K562 (cell line): Measurements from ENCODE around the gene DNAAF3. TPM values are rescaled to one million over a fixed set of nuclear protein-coding genes. Genes with fewer than 3 reads are reported as not detected.

Experiments used
- ATAC-seq: fragments of 200-7000 bp; cut with Tn5 transposase; 3 replicates; pipeline ENCODE4 v1.9.1; 2020; ENCODE audit warnings: moderate library complexity
- BruUV-seq: library from RNA; stranded (reverse); fragments of 400-500 nt; replicated peaks from 2 replicates; lab custom pipeline; 2021; lab: Mats Ljungman, UMichigan
- CTCF ChIA-PET: fragments of 300-600 bp; formaldehyde crosslinking; extraction: SDS; loops from one replicate; lab custom pipeline; 2021; ENCODE audit warnings: low intra/inter-chr PET ratio; lab: Yijun Ruan, JAX
- POLR2A ChIA-PET: fragments of 300-600, 350-650 bp; sonication (Branson Sonifier 250); formaldehyde crosslinking; extraction: SDS; loops from one replicate; lab custom pipeline; 2021; ENCODE audit warnings: antibody characterized with exemption, inconsistent platforms; lab: Yijun Ruan, JAX
- DNase-seq, 4 experiments: peaks; one replicate each; pipeline versions ENCODE4 v3.0.0 to v3.0.0-alpha.2; 2011 to 2018; ENCODE audit warnings: low spot score in 3 of 4, mixed read lengths in 3 of 4; ENCODE audit errors: extremely low read depth in 1 of 4
- FAIRE-seq: peaks from 2 replicates; lab custom pipeline; 2011; peaks lifted over from hg19 to GRCh38; lab: Jason Lieb, UNC
- H2AFZ ChIP-seq: 2 replicates; pipeline ENCODE4 v1.6.0; 2011; ENCODE audit warnings: low read depth, low read length, control low read depth, inconsistent platforms
- H3K27ac ChIP-seq: fragments of 200-600 bp; 3 replicates; pipeline ENCODE4 v1.8.0; 2011; ENCODE audit warnings: low read depth, mild to moderate bottlenecking, control low read depth, inconsistent platforms, low read length, moderate library complexity, mixed read lengths; ENCODE audit errors: extremely low read depth
- H3K27me3 ChIP-seq, 2 experiments: fragments of 300-600 bp in 1 of 2; 2 replicates in 1 of 2; 3 replicates in 1 of 2; pipeline versions ENCODE4 v1.6.0 to v1.8.0; 2011; ENCODE audit warnings: inconsistent platforms in 2 of 2, low read length in 2 of 2, mild to moderate bottlenecking in 1 of 2, mixed read lengths in 1 of 2, moderate library complexity in 1 of 2; ENCODE audit not compliant: control insufficient read depth in 2 of 2, insufficient read depth in 2 of 2
- H3K36me3 ChIP-seq: fragments of 300-600 bp; 3 replicates; pipeline ENCODE4 v1.8.0; 2011; ENCODE audit warnings: mild to moderate bottlenecking, low read length, inconsistent platforms; ENCODE audit not compliant: control insufficient read depth, insufficient read depth
- H3K4me1 ChIP-seq, 2 experiments: fragments of 200-600 bp in 1 of 2; replicated peaks in 1 of 2; 2 replicates in 1 of 2; 3 replicates in 1 of 2; pipeline versions ENCODE4 v1.5.1 to v1.8.0; 2011; ENCODE audit warnings: inconsistent platforms in 2 of 2, low read length in 2 of 2, mild to moderate bottlenecking in 1 of 2, mixed read lengths in 1 of 2, moderate library complexity in 1 of 2; ENCODE audit not compliant: control insufficient read depth in 2 of 2, insufficient read depth in 2 of 2
- H3K4me2 ChIP-seq: 2 replicates; pipeline ENCODE4 v1.6.1; 2011; ENCODE audit warnings: low read length, control low read depth, inconsistent platforms, mixed read lengths; ENCODE audit not compliant: insufficient read depth
- H3K4me3 ChIP-seq: fragments of 200-600 bp; sonication (generic), shearing (Covaris generic); 2 replicates; pipeline ENCODE4 v1.5.1; 2016; ENCODE audit warnings: control low read depth, inconsistent platforms
- H3K79me2 ChIP-seq: fragments of 200-600 bp; 3 replicates; pipeline ENCODE4 v1.8.0; 2011; ENCODE audit warnings: low read length, inconsistent platforms; ENCODE audit not compliant: control insufficient read depth, insufficient read depth
- H3K9ac ChIP-seq, 2 experiments: 2 replicates each; pipeline versions ENCODE4 v1.6.0 to v1.6.1; 2011; ENCODE audit warnings: low read depth in 2 of 2, low read length in 2 of 2, control low read depth in 1 of 2, inconsistent platforms in 1 of 2, mild to moderate bottlenecking in 1 of 2, mixed read lengths in 1 of 2; ENCODE audit not compliant: insufficient read depth in 1 of 2
- H3K9me1 ChIP-seq: one replicate; pipeline ENCODE4 v1.6.0; 2011; ENCODE audit warnings: inconsistent platforms, mild to moderate bottlenecking, low read length, moderate library complexity; ENCODE audit not compliant: control insufficient read depth, insufficient read depth
- H3K9me3 ChIP-seq: replicated peaks from 2 replicates; pipeline ENCODE4 v1.5.1; 2011; ENCODE audit warnings: low read depth, low read length, inconsistent platforms; ENCODE audit not compliant: control insufficient read depth, insufficient read depth
- H4K20me1 ChIP-seq: replicated peaks from 2 replicates; pipeline ENCODE4 v1.6.1; 2011; ENCODE audit warnings: low read length, inconsistent platforms, mixed read lengths; ENCODE audit not compliant: control insufficient read depth, insufficient read depth
- CC2D1A ChIP-seq: fragments of 450-650 bp; IDR thresholded peaks from 2 replicates; pipeline ENCODE4 v1.6.1; 2017; ENCODE audit warnings: mild to moderate bottlenecking
- HDAC2 ChIP-seq: fragments of 450-650 bp; IDR thresholded peaks from 2 replicates; pipeline ENCODE4 v1.6.1; 2016; ENCODE audit warnings: mild to moderate bottlenecking
- NEUROD1 ChIP-seq: fragments of 150-350 bp; IDR thresholded peaks from 2 replicates; pipeline ENCODE4 v1.6.1; 2014; ENCODE audit warnings: borderline replicate concordance, low read length, low read depth; ENCODE audit not compliant: partially characterized antibody
- NFE2 ChIP-seq: IDR thresholded peaks from 2 replicates; pipeline ENCODE4 v1.6.1; 2014; ENCODE audit warnings: antibody characterized with exemption, low read depth
- PHB2 ChIP-seq: fragments of 450-650 bp; IDR thresholded peaks from 2 replicates; pipeline ENCODE4 v1.6.1; 2017; ENCODE audit warnings: low read depth
- SLC30A9 ChIP-seq: fragments of 250-450 bp; sonication (Bioruptor Pico); IDR thresholded peaks from 2 replicates; pipeline ENCODE4 v1.8.0; 2022; ENCODE audit warnings: mild to moderate bottlenecking, moderate library complexity
- SREBF1 ChIP-seq: fragments of 150-350 bp; IDR thresholded peaks from 2 replicates; pipeline ENCODE4 v1.6.1; 2014; ENCODE audit warnings: antibody characterized with exemption, low read depth, low read length, borderline replicate concordance
- ZFX ChIP-seq: sonication (generic); formaldehyde crosslinking; IDR thresholded peaks from 2 replicates; pipeline ENCODE4 v1.8.0; 2022; ENCODE audit warnings: mild to moderate bottlenecking, missing genetic modification reagents, moderate library complexity
- ZNF695 ChIP-seq: fragments of 450-650 bp; formaldehyde crosslinking; IDR thresholded peaks from 2 replicates; pipeline ENCODE4 v1.4.0; 2020; ENCODE audit warnings: mild to moderate bottlenecking, moderate library complexity
- WGBS: fragments of 100-300 bp; shearing (Covaris generic); methylation state at CpG from one replicate; pipeline ENCODE4 v1.1.6; 2016; ENCODE audit warnings: low coverage, mixed read lengths; ENCODE audit not compliant: insufficient coverage; ENCODE audit errors: missing lambda C conversion rate; 5-methylcytosine and 5-hydroxymethylcytosine counted together
- in situ Hi-C: fragments of 300-500 bp; cut with MboI; formaldehyde crosslinking; loops from 4 replicates; pipeline ENCODE4 v1.15.0; 2018; ENCODE audit warnings: inconsistent platforms, mixed read lengths
- intact Hi-C: fragments of 100-400 bp; cut with micrococcal nuclease; formaldehyde crosslinking; loops from 2 replicates; pipeline ENCODE4 v1.14.2; 2022
- polyA plus RNA-seq, 8 experiments: library from polyadenylated mRNA; depleted of rRNA in 4 of 8; stranded (reverse) in 5 of 8; unstranded in 3 of 8; fragments of >200 nt; fragmentation: Nextera tagmentation in 2 of 8; fragmentation: Illumina TruSeq in 1 of 8; extraction: Ambion mirVana in 2 of 8; extraction: Trizol in 1 of 8; gene quantifications; 2 replicates each; pipeline versions ENCODE4 v1.2.1 to v1.2.3, GENCODE V29; 2011 to 2014; ENCODE audit warnings: inconsistent platforms in 1 of 8, missing spikeins in 1 of 8
- total RNA-seq, 7 experiments: library from RNA; depleted of rRNA in 6 of 7; stranded (reverse); fragments of >200 nt in 6 of 7; fragmentation: Illumina TruSeq in 2 of 7; extraction: Trizol in 2 of 7; gene quantifications; 2 replicates each; pipeline versions ENCODE4 v1.2.1 to v1.2.3, GENCODE V29; 2011 to 2021; ENCODE audit warnings: low replicate concordance in 1 of 7
- TF ChIP-seq, protein P1 (sequence below): sonication (generic); formaldehyde crosslinking; IDR thresholded peaks from 2 replicates; pipeline ENCODE4 v1.8.1; 2022; ENCODE audit warnings: missing genetic modification reagents
- TF ChIP-seq, protein P2 (sequence below), 2 experiments: IDR thresholded peaks; 2 replicates each; pipeline ENCODE4 v1.6.1; 2011; ENCODE audit warnings: borderline replicate concordance in 1 of 2, control low read depth in 1 of 2, low read depth in 1 of 2, low read length in 1 of 2, mild to moderate bottlenecking in 1 of 2, mixed read lengths in 1 of 2, moderate library complexity in 1 of 2; ENCODE audit not compliant: insufficient read depth in 1 of 2, insufficient read length in 1 of 2, poor library complexity in 1 of 2, severe bottlenecking in 1 of 2; ENCODE audit errors: extremely low read depth in 1 of 2

Gene DNAAF3
- total and polyA plus RNA-seq, 9 of the 15 experiments (the other 6 are each of a cell fraction or from before 2014, with no cell fraction given) = 21.6 to 61.5 (median 43.0) TPM

DNA sequence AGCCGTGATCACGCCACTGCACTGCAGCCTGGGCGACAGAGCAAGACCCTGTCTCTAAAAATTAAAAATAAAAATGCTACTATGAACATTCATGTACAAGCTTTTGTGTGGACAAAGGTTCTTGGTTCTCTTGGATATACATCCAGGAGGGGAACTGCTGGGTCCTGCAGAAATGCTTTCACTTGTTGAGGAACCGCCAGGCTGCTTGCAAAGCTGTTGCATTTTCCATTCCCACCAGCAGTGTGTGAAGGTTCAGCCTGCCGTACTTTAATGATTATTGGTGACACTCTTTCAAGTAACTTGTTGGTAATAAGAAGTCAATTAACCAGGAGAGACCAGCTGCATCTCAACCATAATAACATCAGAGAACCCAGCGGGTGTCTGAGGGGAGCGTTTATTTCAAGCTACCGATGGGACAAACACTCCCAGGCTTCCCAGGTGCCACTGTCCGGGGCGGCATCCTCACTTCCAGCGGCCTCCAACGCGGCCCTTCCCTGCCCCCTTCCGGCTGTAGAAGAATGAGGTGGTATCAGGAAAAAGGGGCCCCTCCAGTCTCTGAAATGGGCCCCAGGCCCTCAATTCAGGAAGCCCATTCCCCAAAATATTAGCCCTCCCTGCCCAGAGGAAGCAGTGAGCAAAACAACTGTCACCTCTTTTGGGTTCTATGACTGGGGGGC is 33.8 kb downstream of the DNAAF3 start:
- Histone ChIP-seq H3K4me2 (no peak overlapping the region), H4K20me1 (no peaks in the 10 kb centered on the region; the same call in 1 of the 2 replicates), H3K9ac (no peak overlapping the region; a peak in 1 of 4 replicates), H3K9me3 (no peaks in the 10 kb centered on the region), H3K4me1 (peaks cover 0 to 15% of the 10 kb centered on the region in 2 experiments; a peak in 3 of 5 replicates), H3K27ac (no peak overlapping the region), H3K9me1 (no peaks in the 10 kb centered on the region), H2AFZ (no peak overlapping the region), H3K79me2 (no peaks in the 10 kb centered on the region), H3K36me3 (peaks cover 41% of the 10 kb centered on the region; the same call in 2 of the 3 replicates), H3K27me3 (no peaks in the 10 kb centered on the region), H3K4me3 (no peak overlapping the region)
- no TSS peak for BruUV-seq
- POLR2A ChIA-PET = no interaction called here
- in situ Hi-C loops (loop anchor here (25.0 kb wide), 1 partner anchor 505 kb away; the partner anchor contains the start of genes CCDC106, ZNF580 and ZNF581), intact Hi-C loops (no loop called here)
- ATAC-seq (no peak), DNase-seq (no peak), FAIRE-seq (no peak)
- TF ChIP-seq ZFX (CRISPR knock-in tag) = no peak
- no peak for TF ChIP-seq HDAC2
- TF ChIP-seq, protein P1, sequence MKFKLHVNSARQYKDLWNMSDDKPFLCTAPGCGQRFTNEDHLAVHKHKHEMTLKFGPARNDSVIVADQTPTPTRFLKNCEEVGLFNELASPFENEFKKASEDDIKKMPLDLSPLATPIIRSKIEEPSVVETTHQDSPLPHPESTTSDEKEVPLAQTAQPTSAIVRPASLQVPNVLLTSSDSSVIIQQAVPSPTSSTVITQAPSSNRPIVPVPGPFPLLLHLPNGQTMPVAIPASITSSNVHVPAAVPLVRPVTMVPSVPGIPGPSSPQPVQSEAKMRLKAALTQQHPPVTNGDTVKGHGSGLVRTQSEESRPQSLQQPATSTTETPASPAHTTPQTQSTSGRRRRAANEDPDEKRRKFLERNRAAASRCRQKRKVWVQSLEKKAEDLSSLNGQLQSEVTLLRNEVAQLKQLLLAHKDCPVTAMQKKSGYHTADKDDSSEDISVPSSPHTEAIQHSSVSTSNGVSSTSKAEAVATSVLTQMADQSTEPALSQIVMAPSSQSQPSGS (CRISPR knock-in tag) = no peak
- TF ChIP-seq ZNF695 (CRISPR knock-in tag) = no peak
- no peak for TF ChIP-seq SREBF1
- TF ChIP-seq PHB2 = no peak
- TF ChIP-seq, protein P2, sequence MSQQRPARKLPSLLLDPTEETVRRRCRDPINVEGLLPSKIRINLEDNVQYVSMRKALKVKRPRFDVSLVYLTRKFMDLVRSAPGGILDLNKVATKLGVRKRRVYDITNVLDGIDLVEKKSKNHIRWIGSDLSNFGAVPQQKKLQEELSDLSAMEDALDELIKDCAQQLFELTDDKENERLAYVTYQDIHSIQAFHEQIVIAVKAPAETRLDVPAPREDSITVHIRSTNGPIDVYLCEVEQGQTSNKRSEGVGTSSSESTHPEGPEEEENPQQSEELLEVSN (IDR thresholded peaks at IDR 0.05; ENCODE audit: borderline replicate concordance in 1 of 2, extremely low read depth in 1 of 2, insufficient read depth in 1 of 2, insufficient read length in 1 of 2, low read depth in 1 of 2, low read length in 1 of 2, poor library complexity in 1 of 2, severe bottlenecking in 1 of 2) = no peak
- no peak for TF ChIP-seq NFE2
- no peak for TF ChIP-seq CC2D1A
- no peak for TF ChIP-seq SLC30A9 (CRISPR knock-in tag)
- no peak for TF ChIP-seq NEUROD1
- CTCF ChIA-PET = no interaction called here
- WGBS = 94% methylated on average over 14 of the region's 14 CpGs
